SU-DHL-6 (cell line): ENCODE results near the gene FGB.

Experiments used
- H2AFZ ChIP-seq: fragments of 200-600 bp; sonication (generic); 2 replicates; pipeline ENCODE4 v1.6.1; 2014; ENCODE audit warnings: low read depth, mild to moderate bottlenecking, moderate library complexity, mixed read lengths, antibody characterized with exemption, low read length; ENCODE audit not compliant: severe bottlenecking
- H3F3A ChIP-seq: fragments of 200-600 bp; shearing (Covaris generic); 2 replicates; pipeline ENCODE4 v1.6.0; 2016; ENCODE audit warnings: antibody characterized with exemption, mild to moderate bottlenecking; ENCODE audit not compliant: insufficient read depth
- H3K27ac ChIP-seq: fragments of 200-600 bp; sonication (generic); 2 replicates; pipeline ENCODE4 v1.5.1; 2016; ENCODE audit warnings: low read depth, mild to moderate bottlenecking, low read length, moderate library complexity, mixed read lengths
- H3K27me3 ChIP-seq: fragments of 200-600 bp; sonication (generic), shearing (Covaris generic); 2 replicates; pipeline ENCODE4 v1.6.0; 2014; ENCODE audit warnings: mild to moderate bottlenecking, low read length
- H3K36me3 ChIP-seq: fragments of 200-600 bp; sonication (generic); 2 replicates; pipeline ENCODE4 v1.6.1; 2014; ENCODE audit warnings: mild to moderate bottlenecking, low read length, mixed read lengths
- H3K4me2 ChIP-seq: fragments of 300-600, 200-600 bp; shearing (Covaris generic), sonication (generic); 2 replicates; pipeline ENCODE4 v1.6.0; 2014; ENCODE audit warnings: low read length, low read depth, mild to moderate bottlenecking; ENCODE audit not compliant: poor library complexity, severe bottlenecking
- H3K4me3 ChIP-seq: fragments of 200-600 bp; sonication (generic); 2 replicates; pipeline ENCODE4 v1.5.1; 2014; ENCODE audit warnings: antibody characterized with exemption, low read length, mild to moderate bottlenecking, mixed read lengths; ENCODE audit not compliant: insufficient read depth, poor library complexity, severe bottlenecking
- H3K79me2 ChIP-seq: fragments of 200-600 bp; sonication (generic); 2 replicates; pipeline ENCODE4 v1.6.1; 2014; ENCODE audit warnings: mild to moderate bottlenecking, low read length, moderate library complexity; ENCODE audit not compliant: insufficient read depth
- H3K9ac ChIP-seq: fragments of 200-600 bp; sonication (generic); 2 replicates; pipeline ENCODE4 v1.7.0; 2014; ENCODE audit warnings: mild to moderate bottlenecking, low read length
- H3K9me2 ChIP-seq: fragments of 200-600 bp; sonication (generic); replicated peaks from 2 replicates; pipeline ENCODE4 v1.6.1; 2014; ENCODE audit warnings: low read length; ENCODE audit not compliant: insufficient read depth
- H3K9me3 ChIP-seq: fragments of 200-600 bp; sonication (generic); 2 replicates; pipeline ENCODE4 v1.6.1; 2014; ENCODE audit warnings: low read length, mixed read lengths; ENCODE audit not compliant: insufficient read depth
- H4K20me1 ChIP-seq: fragments of 200-600 bp; sonication (generic); 2 replicates; pipeline ENCODE4 v1.6.1; 2014; ENCODE audit warnings: low read depth, mild to moderate bottlenecking, antibody characterized with exemption, low read length, moderate library complexity, mixed read lengths
- CTCF ChIP-seq: fragments of 200-600 bp; sonication (generic); IDR thresholded peaks from one replicate; pipeline ENCODE4 v1.5.1; 2017; ENCODE audit warnings: antibody characterized with exemption, mild to moderate bottlenecking, low read length, moderate library complexity; ENCODE audit not compliant: insufficient read depth, poor library complexity, severe bottlenecking
- EZH2phosphoT487 ChIP-seq: fragments of 200-600 bp; sonication (generic), shearing (Covaris generic); conservative IDR thresholded peaks from 2 replicates; pipeline ENCODE4 v1.6.1; 2018; ENCODE audit warnings: mild to moderate bottlenecking, antibody characterized with exemption, low read length, moderate library complexity, mixed read lengths

The FGB gene

GRCh38 chr4:154609532-154609931 is 46.7 kb downstream of the FGB start:
- no peak overlapping the region for H3K9ac ChIP-seq
- no peaks in the 10 kb centered on the region for H3K36me3 ChIP-seq
- H3K27me3 ChIP-seq, result no peaks in the 10 kb centered on the region
- H3K4me2 ChIP-seq, result no peak overlapping the region
- no peaks in the 10 kb centered on the region for H3K9me2 ChIP-seq
- no peaks in the 10 kb centered on the region for H3K79me2 ChIP-seq
- no peak for TF ChIP-seq EZH2phosphoT487
- TF ChIP-seq CTCF, result no peak
- H2AFZ ChIP-seq, result no peak overlapping the region
- no peaks in the 10 kb centered on the region for H3K9me3 ChIP-seq
- no peaks in the 10 kb centered on the region for H3F3A ChIP-seq
- H4K20me1 ChIP-seq, result no peaks in the 10 kb centered on the region
- no peak overlapping the region for H3K27ac ChIP-seq
- H3K4me3 ChIP-seq, result no peak overlapping the region

GRCh38 chr4:154610582-154610981 is 47.8 kb downstream of the FGB start:
- H3K79me2 ChIP-seq, result no peaks in the 10 kb centered on the region
- H3F3A ChIP-seq, result no peaks in the 10 kb centered on the region
- no peak overlapping the region for H3K27ac ChIP-seq
- no peaks in the 10 kb centered on the region for H3K9me3 ChIP-seq
- H3K9ac ChIP-seq, result no peak overlapping the region
- H3K4me2 ChIP-seq, result no peak overlapping the region
- H3K36me3 ChIP-seq, result no peaks in the 10 kb centered on the region
- no peaks in the 10 kb centered on the region for H3K9me2 ChIP-seq
- TF ChIP-seq EZH2phosphoT487 (no peak), CTCF (no peak)
- no peaks in the 10 kb centered on the region for H3K27me3 ChIP-seq
- no peak overlapping the region for H2AFZ ChIP-seq
- no peak overlapping the region for H3K4me3 ChIP-seq
- no peaks in the 10 kb centered on the region for H4K20me1 ChIP-seq

- H3K9me2 ChIP-seq, result no peaks in the 10 kb centered on the region
- no peak overlapping the region for H3K4me2 ChIP-seq
- no peaks in the 10 kb centered on the region for H3F3A ChIP-seq
- TF ChIP-seq CTCF, result no peak
- H4K20me1 ChIP-seq, result no peaks in the 10 kb centered on the region
- no peaks in the 10 kb centered on the region for H3K79me2 ChIP-seq
- H3K27ac ChIP-seq, result no peak overlapping the region
- no peaks in the 10 kb centered on the region for H3K36me3 ChIP-seq
- no peak overlapping the region for H2AFZ ChIP-seq
- no peaks in the 10 kb centered on the region for H3K9me3 ChIP-seq
- H3K27me3 ChIP-seq, result no peaks in the 10 kb centered on the region
- no peak overlapping the region for H3K4me3 ChIP-seq
- H3K9ac ChIP-seq, result no peak overlapping the region
Observed at GRCh38 chr4:154611833-154612232, 49.0 kb downstream of the FGB start.
